Uterus (tissue), 4 donors: ENCODE results near the gene KIAA1549. TPM values are rescaled to one million over a fixed set of nuclear protein-coding genes. Genes with fewer than 3 reads are reported as not detected.

Experiments used
- DNase-seq, 2 donors: peaks; one replicate each; pipeline ENCODE4 v3.0.0-alpha.2; 2019 to 2020
- H3K27ac ChIP-seq, 2 donors: fragments of 200-600 bp; sonication (generic); 1 replicate in 1 of 2; 2 replicates in 1 of 2; pipeline ENCODE4 v1.5.1; 2016 to 2018
- H3K27me3 ChIP-seq, 2 donors: fragments of 200-600 bp; sonication (generic); one replicate each; pipeline ENCODE4 v1.5.1; 2018 to 2019; ENCODE audit warnings: control low read depth in 1 of 2
- H3K36me3 ChIP-seq, 2 donors: fragments of 200-600 bp; sonication (generic); one replicate each; pipeline ENCODE4 v1.5.1; 2019; ENCODE audit warnings: control low read depth in 1 of 2
- H3K4me1 ChIP-seq, 2 donors: fragments of 200-600 bp; sonication (generic); one replicate each; pipeline ENCODE4 v1.5.1; 2018 to 2019; ENCODE audit warnings: control low read depth in 1 of 2
- H3K4me3 ChIP-seq, 2 donors: fragments of 200-600 bp; sonication (generic); 1 replicate in 1 of 2; 2 replicates in 1 of 2; pipeline ENCODE4 v1.5.1; 2018 to 2019; ENCODE audit warnings: mild to moderate bottlenecking in 1 of 2
- H3K9me3 ChIP-seq, 2 donors: fragments of 200-600 bp; sonication (generic); one replicate each; pipeline ENCODE4 v1.5.1; 2019; ENCODE audit warnings: control low read depth in 1 of 2
- POLR2A ChIP-seq, 2 donors: fragments of 450-650 bp; IDR thresholded peaks; one replicate each; pipeline ENCODE4 v1.6.1; 2016; ENCODE audit warnings: antibody characterized with exemption in 2 of 2, mild to moderate bottlenecking in 1 of 2, moderate library complexity in 1 of 2
- intact Hi-C: fragments of 100-400 bp; cut with DNase I; formaldehyde crosslinking; loops from one replicate; pipeline ENCODE4 v1.15.1; 2023; ENCODE audit warnings: low total_unique reads
- total RNA-seq, 4 donors: library from RNA; depleted of rRNA in 3 of 4; stranded (reverse); fragments of >200 nt in 3 of 4; gene quantifications; one replicate each; pipeline versions ENCODE4 v1.1.0 to v1.2.4, GENCODE V29; 2014 to 2023
- TF ChIP-seq, protein P1 (sequence below), 4 experiments: fragments of 200-600 bp in 2 of 4; fragments of 450-650 bp in 2 of 4; sonication (generic) in 2 of 4; IDR thresholded peaks; one replicate each; pipeline ENCODE4 v1.5.1; 2016 to 2019; ENCODE audit warnings: antibody characterized with exemption in 4 of 4, mild to moderate bottlenecking in 2 of 4, moderate library complexity in 1 of 4
- donor health status: DM: yes; HTN: yes; CAD: no.

The KIAA1549 gene
- total RNA-seq, 4 donors from 2014 or later = 1.2 to 8.6 (median 3.8) TPM

GRCh38 chr7:138974675-138975292 is 6.4 kb downstream of the KIAA1549 start:
- Histone ChIP-seq H3K4me3 (no peak overlapping the region), H3K27ac (no peak overlapping the region), H3K27me3 (no peaks in the 10 kb centered on the region), H3K9me3 (no peaks in the 10 kb centered on the region), H3K4me1 (no peaks in the 10 kb centered on the region), H3K36me3 (no peaks in the 10 kb centered on the region)
- intact Hi-C loops = no loop called here
- TF ChIP-seq, protein P1, sequence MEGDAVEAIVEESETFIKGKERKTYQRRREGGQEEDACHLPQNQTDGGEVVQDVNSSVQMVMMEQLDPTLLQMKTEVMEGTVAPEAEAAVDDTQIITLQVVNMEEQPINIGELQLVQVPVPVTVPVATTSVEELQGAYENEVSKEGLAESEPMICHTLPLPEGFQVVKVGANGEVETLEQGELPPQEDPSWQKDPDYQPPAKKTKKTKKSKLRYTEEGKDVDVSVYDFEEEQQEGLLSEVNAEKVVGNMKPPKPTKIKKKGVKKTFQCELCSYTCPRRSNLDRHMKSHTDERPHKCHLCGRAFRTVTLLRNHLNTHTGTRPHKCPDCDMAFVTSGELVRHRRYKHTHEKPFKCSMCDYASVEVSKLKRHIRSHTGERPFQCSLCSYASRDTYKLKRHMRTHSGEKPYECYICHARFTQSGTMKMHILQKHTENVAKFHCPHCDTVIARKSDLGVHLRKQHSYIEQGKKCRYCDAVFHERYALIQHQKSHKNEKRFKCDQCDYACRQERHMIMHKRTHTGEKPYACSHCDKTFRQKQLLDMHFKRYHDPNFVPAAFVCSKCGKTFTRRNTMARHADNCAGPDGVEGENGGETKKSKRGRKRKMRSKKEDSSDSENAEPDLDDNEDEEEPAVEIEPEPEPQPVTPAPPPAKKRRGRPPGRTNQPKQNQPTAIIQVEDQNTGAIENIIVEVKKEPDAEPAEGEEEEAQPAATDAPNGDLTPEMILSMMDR (IDR thresholded peaks at IDR 0.05) = no peak
- no peak for TF ChIP-seq POLR2A (IDR thresholded peaks at IDR 0.05)
- no peak for DNase-seq

- no peak for DNase-seq
- no peak overlapping the region for H3K27ac ChIP-seq
- intact Hi-C loops = no loop called here
- H3K9me3 ChIP-seq = no peaks in the 10 kb centered on the region
- TF ChIP-seq, protein P1 (IDR thresholded peaks at IDR 0.05) = no peak
- no peak for TF ChIP-seq POLR2A (IDR thresholded peaks at IDR 0.05)
- H3K4me3 ChIP-seq = no peak overlapping the region
- no peaks in the 10 kb centered on the region for H3K27me3 ChIP-seq
- H3K4me1 ChIP-seq = no peaks in the 10 kb centered on the region
- H3K36me3 ChIP-seq = no peaks in the 10 kb centered on the region
These were observed 7.1 kb downstream of the KIAA1549 start for GRCh38 chr7:138974103-138974502.

DNA sequence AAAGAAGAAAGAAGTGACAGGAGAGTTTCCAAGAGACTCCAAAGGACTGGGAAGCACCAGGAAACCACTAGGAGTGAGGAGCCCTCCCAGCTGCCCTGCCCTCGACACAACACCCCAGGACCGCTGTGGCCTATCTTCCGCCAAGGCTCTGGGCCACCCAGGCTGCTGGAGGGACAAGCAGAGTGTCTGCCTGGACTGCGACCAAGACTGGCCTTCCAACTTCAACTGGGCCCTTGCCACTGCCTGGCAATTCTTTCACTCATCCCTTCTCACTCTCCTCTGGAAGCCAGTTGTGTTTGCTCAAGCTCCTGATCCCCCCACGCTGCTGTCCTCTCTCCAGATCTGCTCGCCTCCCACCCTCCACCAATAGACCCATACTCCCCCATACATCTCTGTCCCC is 10.2 kb downstream of the KIAA1549 start:
- no peaks in the 10 kb centered on the region for H3K36me3 ChIP-seq
- TF ChIP-seq, protein P1 (IDR thresholded peaks at IDR 0.05) = no peak
- TF ChIP-seq POLR2A (IDR thresholded peaks at IDR 0.05) = no peak
- intact Hi-C loops = no loop called here

GRCh38 chr7:138970446-138970845 is 10.7 kb downstream of the KIAA1549 start:
- no peaks in the 10 kb centered on the region for H3K27me3 ChIP-seq
- intact Hi-C loops = no loop called here
- DNase-seq = no peak
- H3K27ac ChIP-seq = no peak overlapping the region
- no peaks in the 10 kb centered on the region for H3K36me3 ChIP-seq
- no peak for TF ChIP-seq POLR2A (IDR thresholded peaks at IDR 0.05)
- TF ChIP-seq, protein P1 (IDR thresholded peaks at IDR 0.05) = no peak
- H3K4me3 ChIP-seq = no peak overlapping the region
- H3K9me3 ChIP-seq = no peaks in the 10 kb centered on the region
- H3K4me1 ChIP-seq = no peaks in the 10 kb centered on the region

More for the DNA sequence above, 10.2 kb downstream of the KIAA1549 start:
- H3K4me3 ChIP-seq = no peak overlapping the region
- no peaks in the 10 kb centered on the region for H3K27me3 ChIP-seq
- H3K27ac ChIP-seq = no peak overlapping the region
- DNase-seq = no peak
- H3K9me3 ChIP-seq = no peaks in the 10 kb centered on the region
- no peaks in the 10 kb centered on the region for H3K4me1 ChIP-seq

DNA sequence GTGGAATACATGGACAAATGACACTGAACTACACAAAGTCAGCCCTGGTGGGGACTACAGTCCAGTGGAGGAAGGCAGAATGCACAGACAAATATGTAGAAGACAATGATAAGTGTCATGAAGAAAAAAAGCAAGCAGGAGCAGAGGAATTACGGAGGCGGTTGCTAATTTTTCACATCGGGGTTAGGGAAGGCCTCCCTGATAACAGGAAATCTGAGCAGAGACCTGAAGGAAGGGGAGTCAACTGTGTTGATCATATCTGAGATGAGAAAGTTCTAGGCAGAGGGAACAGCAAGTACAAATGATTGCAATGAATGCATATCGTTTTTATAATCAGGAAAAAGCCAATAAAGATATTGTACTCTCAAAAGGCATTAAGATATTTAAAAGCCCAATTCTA is 14.0 kb downstream of the KIAA1549 start:
- intact Hi-C loops = no loop called here

More for the DNA sequence above, 14.0 kb downstream of the KIAA1549 start:
- TF ChIP-seq POLR2A (IDR thresholded peaks at IDR 0.05) = no peak
- TF ChIP-seq, protein P1 (IDR thresholded peaks at IDR 0.05) = no peak
- DNase-seq = no peak
- Histone ChIP-seq H3K27ac (no peak overlapping the region), H3K4me1 (no peaks in the 10 kb centered on the region), H3K36me3 (no peaks in the 10 kb centered on the region), H3K27me3 (no peaks in the 10 kb centered on the region), H3K4me3 (no peak overlapping the region), H3K9me3 (no peaks in the 10 kb centered on the region)
